IMR-90 (cell line): ENCODE data around the gene CTIF. TPM values are rescaled to one million over a fixed set of nuclear protein-coding genes. Genes with fewer than 3 reads are reported as not detected.
A peak's percentile ranks its signal among the peaks of the same experiment; 100 is the strongest.

Experiments
- ATAC-seq: fragments of 200-7000 bp; cut with Tn5 transposase; 2 replicates; pipeline ENCODE4 v1.9.1; 2020; ENCODE audit warnings: low read depth, mild to moderate bottlenecking, moderate library complexity
- BruUV-seq: library from RNA; stranded (reverse); fragments of 400-500 nt; replicated peaks from 2 replicates; lab custom pipeline; 2021; lab: Mats Ljungman, UMichigan
- CTCF ChIA-PET: fragments of 300-600 bp; formaldehyde crosslinking; extraction: SDS; loops from one replicate; lab custom pipeline; 2021; ENCODE audit warnings: antibody characterized with exemption; lab: Yijun Ruan, JAX
- POLR2A ChIA-PET: fragments of 300-600 bp; sonication (Branson Sonifier 250); formaldehyde crosslinking; loops from one replicate; lab custom pipeline; 2022; ENCODE audit warnings: antibody characterized with exemption; ENCODE audit not compliant: unreplicated experiment; lab: Charles Lee
- DNase-seq: peaks from one replicate; pipeline ENCODE4 v3.0.0; 2013
- H2AFZ ChIP-seq: replicated peaks from 2 replicates; pipeline ENCODE3; 2013; ENCODE audit warnings: low read length, mild to moderate bottlenecking; ENCODE audit not compliant: poor library complexity
- H2AK5ac ChIP-seq: 2 replicates; pipeline ENCODE4 v1.6.1; 2013; ENCODE audit warnings: low read depth, low read length, inconsistent platforms
- H2AK9ac ChIP-seq: replicated peaks from 2 replicates; pipeline ENCODE3; 2013; ENCODE audit warnings: mild to moderate bottlenecking, low read depth, low read length, moderate library complexity; ENCODE audit not compliant: poor library complexity
- H2BK120ac ChIP-seq: 2 replicates; pipeline ENCODE4 v1.6.1; 2013; ENCODE audit warnings: low read depth, low read length, inconsistent platforms
- H2BK15ac ChIP-seq: 3 replicates; pipeline ENCODE4 v1.6.1; 2013; ENCODE audit warnings: low read depth, low read length, inconsistent platforms
- H2BK20ac ChIP-seq: 2 replicates; pipeline ENCODE4 v1.6.1; 2013; ENCODE audit warnings: low read depth, mild to moderate bottlenecking, inconsistent platforms, low read length, moderate library complexity
- H2BK5ac ChIP-seq: 2 replicates; pipeline ENCODE4 v1.6.1; 2013; ENCODE audit warnings: mild to moderate bottlenecking, low read depth, low read length, inconsistent platforms; ENCODE audit not compliant: poor library complexity, severe bottlenecking
- H3K14ac ChIP-seq: replicated peaks from 2 replicates; pipeline ENCODE4 v1.6.1; 2013; ENCODE audit warnings: low read depth, low read length, inconsistent platforms
- H3K18ac ChIP-seq: 2 replicates; pipeline ENCODE4 v1.6.1; 2013; ENCODE audit warnings: low read depth, low read length, control low read depth
- H3K23ac ChIP-seq: 2 replicates; pipeline ENCODE4 v1.6.1; 2013; ENCODE audit warnings: low read depth, low read length, inconsistent platforms
- H3K27ac ChIP-seq: 2 replicates; pipeline ENCODE4 v1.5.1; 2013; ENCODE audit warnings: mild to moderate bottlenecking, control low read depth, low read length; ENCODE audit not compliant: insufficient read depth
- H3K27me3 ChIP-seq: 2 replicates; pipeline ENCODE4 v1.6.1; 2013; ENCODE audit warnings: low read length; ENCODE audit not compliant: control insufficient read depth, insufficient read depth
- H3K36me3 ChIP-seq: 2 replicates; pipeline ENCODE4 v1.6.1; 2013; ENCODE audit warnings: low read length, mixed read lengths; ENCODE audit not compliant: control insufficient read depth, insufficient read depth
- H3K4ac ChIP-seq: 2 replicates; pipeline ENCODE4 v1.6.1; 2013; ENCODE audit warnings: low read depth, low read length, inconsistent platforms
- H3K4me1 ChIP-seq: 2 replicates; pipeline ENCODE4 v1.6.1; 2013; ENCODE audit warnings: low read length, mixed read lengths; ENCODE audit not compliant: control insufficient read depth, insufficient read depth
- H3K4me2 ChIP-seq: 2 replicates; pipeline ENCODE4 v1.6.1; 2013; ENCODE audit warnings: low read depth, mild to moderate bottlenecking, control low read depth, low read length, moderate library complexity
- H3K4me3 ChIP-seq: 2 replicates; pipeline ENCODE4 v1.5.1; 2013; ENCODE audit warnings: low read depth, mild to moderate bottlenecking, control low read depth, low read length, moderate library complexity; ENCODE audit not compliant: insufficient read depth
- H3K56ac ChIP-seq: 2 replicates; pipeline ENCODE4 v1.6.1; 2013; ENCODE audit warnings: low read length, inconsistent platforms; ENCODE audit not compliant: insufficient read depth; ENCODE audit errors: extremely low read depth
- H3K79me1 ChIP-seq, 2 experiments: 2 replicates each; pipeline ENCODE4 v1.6.1; 2013; ENCODE audit warnings: low read length in 2 of 2, inconsistent platforms in 1 of 2, low read depth in 1 of 2
- H3K9ac ChIP-seq: 2 replicates; pipeline ENCODE4 v1.6.1; 2013; ENCODE audit warnings: low read depth, low read length, control low read depth
- H3K9me1 ChIP-seq: 2 replicates; pipeline ENCODE4 v1.6.1; 2013; ENCODE audit warnings: low read length, inconsistent platforms; ENCODE audit not compliant: insufficient read depth
- H3K9me3 ChIP-seq: 2 replicates; pipeline ENCODE4 v1.6.1; 2013; ENCODE audit warnings: low read length; ENCODE audit not compliant: control insufficient read depth, insufficient read depth
- H4K20me1 ChIP-seq: 2 replicates; pipeline ENCODE4 v1.6.1; 2013; ENCODE audit warnings: low read length, inconsistent platforms; ENCODE audit not compliant: insufficient read depth
- H4K5ac ChIP-seq: 2 replicates; pipeline ENCODE4 v1.6.1; 2013; ENCODE audit warnings: mild to moderate bottlenecking, low read depth, low read length, control low read depth
- H4K8ac ChIP-seq, 2 experiments: 2 replicates each; pipeline ENCODE4 v1.6.1; 2013; ENCODE audit warnings: low read depth in 2 of 2, low read length in 2 of 2, control low read depth in 1 of 2, inconsistent platforms in 1 of 2
- H4K91ac ChIP-seq: 2 replicates; pipeline ENCODE4 v1.6.1; 2013; ENCODE audit warnings: low read depth, low read length, inconsistent platforms; ENCODE audit not compliant: insufficient read depth
- RAD21 ChIP-seq: IDR thresholded peaks from 2 replicates; pipeline ENCODE4 v1.6.1; 2012; ENCODE audit warnings: low read length, improper control_type of control experiment
- RCOR1 ChIP-seq: IDR thresholded peaks from 2 replicates; pipeline ENCODE4 v1.6.1; 2012; ENCODE audit warnings: mild to moderate bottlenecking, low read length, improper control_type of control experiment; ENCODE audit not compliant: insufficient replicate concordance
- dilution Hi-C: fragments of 300-500 bp; cut with HindIII; formaldehyde crosslinking; loops from one replicate; pipeline ENCODE4 v1.14.3; 2018; ENCODE audit warnings: low sequenced_read_pairs; ENCODE audit not compliant: unreplicated experiment
- in situ Hi-C: fragments of 300-500 bp; cut with MboI; formaldehyde crosslinking; loops from 3 replicates; pipeline ENCODE4 v1.14.3; 2019; ENCODE audit warnings: low sequenced_read_pairs, inconsistent platforms, mixed read lengths
- intact Hi-C: fragments of 100-400 bp; cut with micrococcal nuclease; formaldehyde crosslinking; loops from 2 replicates; pipeline ENCODE4 v1.10.0; 2022
- polyA plus RNA-seq, 3 experiments: library from polyadenylated mRNA; depleted of rRNA; stranded (reverse); fragments of >200 nt; gene quantifications; 2 replicates each; pipeline ENCODE4 v1.2.3, GENCODE V29; 2012; ENCODE audit warnings: low replicate concordance in 1 of 3
- total RNA-seq: library from RNA; depleted of rRNA; stranded (reverse); fragments of >200 nt; gene quantifications from 2 replicates; pipeline ENCODE4 v1.2.3, GENCODE V29; 2012

Gene CTIF
- total and polyA plus RNA-seq, 2 of the 4 experiments (the other 2 are of a cell fraction) = 25.1 to 57.0 TPM

DNA sequence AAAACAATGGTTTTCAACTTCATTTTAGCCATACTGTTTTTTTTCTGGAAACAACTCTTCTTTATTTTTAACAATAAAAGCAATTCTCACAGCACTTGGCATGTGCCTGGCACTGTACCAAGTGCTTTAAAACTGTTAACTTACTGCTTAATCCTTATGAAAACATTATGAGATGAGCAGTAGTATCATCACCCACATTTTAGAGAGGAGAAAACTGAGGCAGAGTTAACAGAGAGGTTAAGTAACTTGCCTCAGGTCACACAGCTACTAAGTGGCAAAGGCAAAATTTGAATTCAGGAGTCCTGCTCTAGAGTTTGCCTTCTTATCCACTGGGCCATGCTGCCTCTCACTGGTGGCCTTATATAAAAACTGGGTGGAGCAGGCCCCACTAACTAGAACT is 23.2 kb downstream of the CTIF start:
- ChIA-PET CTCF (no interaction called here), POLR2A (no interaction called here)
- H3K4me1 ChIP-seq = peaks cover 15% of the 10 kb centered on the region
- peaks cover 85% of the 10 kb centered on the region for H4K20me1 ChIP-seq
- H3K9me3 ChIP-seq = peaks cover 3% of the 10 kb centered on the region
- intact Hi-C loops = no loop called here
- DNase-seq = no peak
- no peak overlapping the region for H3K27ac ChIP-seq
- H3K79me1 ChIP-seq = peaks cover 39 to 90% of the 10 kb centered on the region in 2 experiments
- no peak overlapping the region for H3K18ac ChIP-seq
- no TSS peak for BruUV-seq
- H4K5ac ChIP-seq = 0 out of 2 replicates have a peak overlapping the region, but pooled peaks have one; percentile 16
- H3K36me3 ChIP-seq = peaks cover 3% of the 10 kb centered on the region; the same call in 1 of the 2 replicates
- H3K14ac ChIP-seq = no peak overlapping the region
- H2AK5ac ChIP-seq = no peak overlapping the region
- peak overlapping the region; percentile 10; the same call in 1 of the 2 replicates for H3K4ac ChIP-seq
- no peak overlapping the region for H3K4me3 ChIP-seq
- no peak overlapping the region for H2AFZ ChIP-seq
- no peak overlapping the region for H2AK9ac ChIP-seq
- dilution Hi-C loops = no loop called here
- no peak overlapping the region; the same call in 1 of the 2 replicates for H4K91ac ChIP-seq
- no peaks in the 10 kb centered on the region for H3K27me3 ChIP-seq
- peak; percentile 79 for TF ChIP-seq RCOR1
- TF ChIP-seq RAD21 = no peak
- no peak overlapping the region for H2BK15ac ChIP-seq
- ATAC-seq = no peak
- H3K9me1 ChIP-seq = peaks cover 26% of the 10 kb centered on the region
- no peak overlapping the region for H3K9ac ChIP-seq
- no peak overlapping the region for H3K56ac ChIP-seq
- H3K23ac ChIP-seq = no peak overlapping the region
- no peak overlapping the region for H4K8ac ChIP-seq
- H3K4me2 ChIP-seq = no peak overlapping the region
- no peak overlapping the region for H2BK120ac ChIP-seq
- in situ Hi-C loops = no loop called here
- no peak overlapping the region for H2BK20ac ChIP-seq
- peak overlapping the region; percentile 4 for H2BK5ac ChIP-seq
